IPS DF 19.7 (cell line): ENCODE measurements around the gene DOCK3.
"Not testable (repeated sequence)": the region's sequence is repeated elsewhere in the genome, so short reads cannot be mapped to it uniquely, and the experiment has no call there.

Source experiments
- DNase-seq: peaks from one replicate; pipeline ENCODE4 v3.0.0-alpha.2; 2013; ENCODE audit warnings: low read depth, low spot score

DOCK3 gene

GRCh38 chr3:50804376-50804775 lies 129.6 kb downstream of the DOCK3 start:
- DNase-seq = not testable (repeated sequence)

DNA sequence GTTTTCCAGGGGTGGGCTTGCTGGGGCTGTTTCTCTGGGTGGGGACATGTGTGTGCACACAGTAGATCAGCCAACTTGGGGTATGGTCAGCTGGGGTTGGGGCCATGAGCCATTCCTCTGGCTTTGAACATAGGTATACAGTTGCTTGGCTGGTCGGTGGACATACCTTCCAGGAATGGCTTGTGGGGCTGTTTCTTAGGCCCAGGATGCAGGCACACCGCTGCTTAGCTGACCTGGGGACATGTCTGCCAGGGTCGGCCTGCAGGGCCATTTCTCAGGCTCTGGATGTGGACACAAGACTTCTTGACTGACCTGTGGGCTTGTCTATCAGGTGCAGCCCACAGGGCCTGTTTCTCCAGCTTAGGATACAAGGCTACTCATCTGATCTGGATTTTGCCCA lies 130.6 kb downstream of the DOCK3 start:
- DNase-seq = no peak

- no peak for DNase-seq
Observed at GRCh38 chr3:50806031-50806430, 131.3 kb downstream of the DOCK3 start.

DNA sequence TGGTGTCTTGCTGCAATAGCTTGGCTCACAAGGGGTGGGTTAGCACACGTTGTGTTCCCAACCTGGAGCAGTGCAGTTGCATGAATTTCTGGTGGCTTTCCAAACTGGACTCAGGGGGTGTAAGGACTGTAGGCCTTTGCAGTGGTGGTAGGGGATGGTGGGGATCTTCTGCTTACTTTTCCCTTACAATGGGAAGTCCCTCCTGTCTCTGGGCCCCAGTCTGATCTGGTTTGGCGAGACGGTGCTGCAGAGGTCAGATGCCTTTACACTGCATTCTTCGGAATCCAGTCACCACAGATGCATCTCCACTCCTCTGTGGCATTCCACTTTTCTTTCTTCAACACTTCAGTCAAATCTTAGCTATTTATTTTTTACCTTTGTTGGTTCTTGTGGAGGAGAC lies 132.1 kb downstream of the DOCK3 start:
- DNase-seq = peak; percentile 52

DNA sequence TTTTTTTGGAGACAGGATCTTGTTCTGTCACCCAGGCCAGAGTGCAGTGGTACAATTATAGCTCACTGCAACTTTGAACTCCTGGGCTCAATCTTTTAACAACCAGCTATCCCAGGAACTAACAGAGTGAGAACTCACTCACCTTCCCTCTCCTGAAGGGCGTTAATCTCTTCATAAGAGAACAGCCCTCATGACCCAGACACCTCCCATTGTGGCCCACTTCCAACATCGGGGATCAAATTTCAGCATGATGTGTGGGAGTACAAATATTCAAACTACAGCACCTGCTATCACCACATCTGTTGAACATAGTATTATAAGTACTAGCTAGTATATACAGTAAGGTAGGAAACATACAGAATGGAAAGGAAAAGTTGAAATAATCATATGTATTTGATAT lies 132.5 kb downstream of the DOCK3 start:
- DNase-seq = no peak

DNA sequence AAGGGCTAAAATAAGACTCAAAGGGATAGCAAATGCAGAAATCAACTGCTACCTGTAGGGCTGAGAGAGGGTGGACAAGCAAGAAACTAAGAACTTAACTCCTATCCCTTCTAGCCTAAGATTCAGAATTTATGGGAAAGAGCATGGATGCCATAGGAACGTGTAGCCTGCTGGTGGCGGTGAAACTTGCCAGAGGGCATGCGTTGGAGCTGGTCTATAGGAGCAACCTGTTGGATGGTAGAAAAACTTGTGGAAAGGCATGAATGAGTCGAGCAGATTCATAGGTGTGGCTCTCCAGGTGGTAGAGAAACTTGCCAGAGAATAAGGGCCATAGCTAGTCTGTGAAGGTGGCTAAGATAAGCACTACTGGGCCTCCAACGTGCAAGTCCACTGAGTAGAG lies 137.2 kb downstream of the DOCK3 start:
- no peak for DNase-seq

GRCh38 chr3:50815844-50816243 lies 141.1 kb downstream of the DOCK3 start:
- no peak for DNase-seq

GRCh38 chr3:50816894-50817293 lies 142.2 kb downstream of the DOCK3 start:
- DNase-seq = no peak

DNA sequence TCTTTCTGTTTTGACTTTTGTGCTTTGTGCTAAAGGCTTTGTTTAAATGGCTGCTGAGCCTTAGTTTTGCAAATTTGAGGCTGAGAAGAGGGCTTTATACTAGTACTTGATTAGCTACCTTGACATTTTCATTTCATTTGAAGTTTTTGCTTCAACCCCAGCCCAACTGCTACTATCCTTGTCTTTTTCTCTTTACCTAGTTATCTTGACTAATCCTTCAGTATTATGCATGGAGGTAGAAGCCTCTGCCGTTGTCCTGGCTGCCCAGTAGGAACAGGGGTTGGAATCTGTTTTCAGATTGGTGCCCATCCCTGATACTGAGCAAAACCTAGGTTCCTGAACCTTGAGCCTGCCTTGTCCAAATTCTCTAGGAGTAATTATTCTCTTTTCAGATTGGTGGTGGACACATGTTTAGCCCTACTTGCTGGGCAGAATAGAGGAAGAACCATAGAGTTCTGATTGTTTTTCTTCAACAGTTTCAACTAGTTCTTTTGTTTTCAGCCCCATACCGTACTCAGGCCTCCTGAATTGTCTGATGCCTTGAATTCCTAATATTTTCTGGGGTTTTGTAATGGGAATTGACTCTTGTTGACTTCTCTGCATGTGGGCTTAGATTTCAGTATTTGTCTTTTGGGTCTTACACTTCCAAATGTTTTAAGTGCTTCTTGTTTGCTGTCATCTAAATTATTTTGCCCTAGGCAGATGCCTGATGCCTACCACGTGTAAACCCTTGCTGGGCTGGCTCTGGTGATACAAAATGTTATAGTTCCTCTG lies 143.2 kb downstream of the DOCK3 start:
- peak; percentile 50 for DNase-seq

DNA sequence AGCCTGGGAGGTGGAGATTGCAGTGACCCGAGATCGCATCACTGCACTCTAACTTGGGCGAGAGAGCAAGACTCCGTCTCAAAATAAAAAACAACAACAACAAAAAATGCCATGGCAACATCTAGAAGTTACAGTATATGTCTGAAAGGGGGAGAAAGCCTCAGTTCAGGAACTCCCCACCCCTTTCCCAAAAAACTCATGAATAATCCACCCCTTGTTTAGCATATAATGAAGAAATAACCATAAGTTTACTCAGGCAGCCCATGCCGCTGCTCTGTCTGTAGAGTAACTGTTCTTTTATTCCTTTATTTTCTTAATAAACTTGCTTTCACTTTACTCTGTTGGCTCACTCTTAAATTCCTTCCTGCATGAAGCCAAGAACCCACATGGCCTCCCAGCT lies 145.2 kb downstream of the DOCK3 start:
- DNase-seq = no peak

DNA sequence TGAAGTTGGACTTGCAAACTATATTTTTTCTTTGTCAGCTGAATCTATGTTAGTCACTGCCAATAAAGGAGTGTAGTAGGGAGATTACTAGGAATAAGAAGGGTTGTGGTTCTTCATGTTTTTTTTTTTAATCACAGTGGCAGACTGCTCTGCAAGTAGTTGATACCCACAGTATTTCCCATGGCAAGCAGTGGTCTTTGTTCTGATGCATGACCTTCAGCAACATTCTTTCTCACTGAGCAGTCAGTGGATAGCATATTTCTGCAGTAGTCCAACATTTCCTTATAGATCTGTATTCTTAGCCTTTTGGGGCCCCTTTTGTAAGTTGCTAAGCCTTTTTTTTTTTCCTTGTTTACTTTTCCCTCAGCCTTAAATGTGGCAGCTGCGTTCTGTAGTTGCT lies 151.1 kb downstream of the DOCK3 start:
- DNase-seq = no peak

DNA sequence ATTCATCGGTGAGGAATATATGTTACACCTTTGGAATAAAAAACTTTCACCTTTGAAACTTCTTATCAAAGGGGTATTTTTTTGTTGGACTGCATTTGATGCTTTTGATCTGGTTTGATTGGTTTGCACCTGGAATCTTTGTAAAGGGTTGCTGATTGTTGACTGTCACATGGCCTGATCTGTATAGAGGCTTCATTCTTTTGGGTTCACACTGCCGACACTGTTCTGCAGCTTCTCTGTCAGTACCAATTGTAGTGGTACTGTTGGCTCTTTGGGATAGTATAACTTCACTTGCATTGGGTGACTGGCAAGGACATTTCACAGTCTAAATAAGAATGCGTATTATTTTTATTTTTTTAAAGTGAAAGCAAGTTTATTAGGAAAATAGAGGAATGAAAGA lies 155.7 kb downstream of the DOCK3 start:
- no peak for DNase-seq

GRCh38 chr3:50831009-50831408 lies 156.3 kb downstream of the DOCK3 start:
- not testable (repeated sequence) for DNase-seq

- no peak for DNase-seq
Observed at GRCh38 chr3:50840983-50841489, 166.3 kb downstream of the DOCK3 start.

GRCh38 chr3:50848308-50848707 lies 173.6 kb downstream of the DOCK3 start:
- no peak for DNase-seq

GRCh38 chr3:50850639-50851511 lies 176.1 kb downstream of the DOCK3 start:
- no peak for DNase-seq

GRCh38 chr3:50853936-50854335 lies 179.2 kb downstream of the DOCK3 start:
- DNase-seq = no peak

- peak; percentile 47 for DNase-seq
Observed at GRCh38 chr3:50862221-50862620, 187.5 kb downstream of the DOCK3 start.

GRCh38 chr3:50873376-50874157 lies 198.8 kb downstream of the DOCK3 start:
- DNase-seq = no peak

GRCh38 chr3:50874876-50875275 lies 200.1 kb downstream of the DOCK3 start:
- not testable (repeated sequence) for DNase-seq

DNA sequence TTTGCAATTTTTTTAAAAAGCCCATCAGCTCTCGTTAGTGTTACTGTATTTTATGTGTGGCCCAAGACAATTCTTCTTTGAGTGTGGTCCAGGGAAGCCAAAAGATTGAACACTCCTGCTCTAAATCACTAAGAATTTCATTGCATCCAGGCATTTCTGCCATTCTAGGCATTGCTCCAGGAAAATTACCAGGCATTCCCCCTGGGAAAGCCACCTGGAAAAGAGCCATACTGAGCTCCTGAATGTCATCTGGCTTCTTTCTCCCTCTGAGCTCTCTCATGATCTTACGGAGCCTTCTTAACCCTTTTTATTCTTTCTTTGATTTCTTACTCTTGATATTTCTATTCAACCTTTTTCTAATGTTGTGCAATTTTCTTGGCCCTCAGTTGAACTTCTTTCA lies 202.2 kb downstream of the DOCK3 start:
- no peak for DNase-seq

GRCh38 chr3:50882733-50883132 lies 208.0 kb downstream of the DOCK3 start:
- DNase-seq = not testable (repeated sequence)
